K562 (cell line): ENCODE results near the gene CPNE2. TPM values are rescaled to one million over a fixed set of nuclear protein-coding genes. Genes with fewer than 3 reads are reported as not detected.

Experiments
- MCM3 ChIP-seq: fragments of 450-650 bp; IDR thresholded peaks from 2 replicates; pipeline ENCODE4 v1.6.1; 2016
- NFE2 ChIP-seq: IDR thresholded peaks from 2 replicates; pipeline ENCODE4 v1.6.1; 2014; ENCODE audit warnings: antibody characterized with exemption, low read depth
- RERE ChIP-seq: sonication (generic); formaldehyde crosslinking; IDR thresholded peaks from 2 replicates; pipeline ENCODE4 v1.8.0; 2023; ENCODE audit warnings: missing genetic modification reagents, mild to moderate bottlenecking, borderline replicate concordance
- SRSF9 ChIP-seq: fragments of 200-400 bp; formaldehyde crosslinking; IDR thresholded peaks from 2 replicates; pipeline ENCODE4 v1.6.1; 2017; ENCODE audit warnings: low read depth, low read length, borderline replicate concordance
- STAT5A ChIP-seq: IDR thresholded peaks from 2 replicates; pipeline ENCODE4 v1.6.1; 2012; ENCODE audit warnings: low read length, inconsistent platforms, borderline replicate concordance
- STAT6 ChIP-seq: sonication (generic); formaldehyde crosslinking; IDR thresholded peaks from 2 replicates; pipeline ENCODE4 v1.8.1; 2023; ENCODE audit warnings: mild to moderate bottlenecking, missing genetic modification reagents
- TFE3 ChIP-seq: fragments of 450-650 bp; formaldehyde crosslinking; IDR thresholded peaks from 2 replicates; pipeline ENCODE4 v1.4.0; 2020; ENCODE audit warnings: mild to moderate bottlenecking, mixed read lengths
- ZBTB40 ChIP-seq, 2 experiments: fragments of 450-650 bp in 1 of 2; sonication (generic) in 1 of 2; formaldehyde crosslinking in 1 of 2; IDR thresholded peaks; 2 replicates each; pipeline versions ENCODE4 v1.7.1 to v1.9.0; 2016 to 2022; ENCODE audit warnings: inconsistent platforms in 1 of 2, mild to moderate bottlenecking in 1 of 2, missing genetic modification reagents in 1 of 2
- polyA plus RNA-seq, 8 experiments: library from polyadenylated mRNA; depleted of rRNA in 4 of 8; stranded (reverse) in 5 of 8; unstranded in 3 of 8; fragments of >200 nt; fragmentation: Nextera tagmentation in 2 of 8; fragmentation: Illumina TruSeq in 1 of 8; extraction: Ambion mirVana in 2 of 8; extraction: Trizol in 1 of 8; gene quantifications; 2 replicates each; pipeline versions ENCODE4 v1.2.1 to v1.2.3, GENCODE V29; 2011 to 2014; ENCODE audit warnings: inconsistent platforms in 1 of 8, missing spikeins in 1 of 8
- total RNA-seq, 7 experiments: library from RNA; depleted of rRNA in 6 of 7; stranded (reverse); fragments of >200 nt in 6 of 7; fragmentation: Illumina TruSeq in 2 of 7; extraction: Trizol in 2 of 7; gene quantifications; 2 replicates each; pipeline versions ENCODE4 v1.2.1 to v1.2.3, GENCODE V29; 2011 to 2021; ENCODE audit warnings: low replicate concordance in 1 of 7

CPNE2 gene
- total and polyA plus RNA-seq, 9 of the 15 experiments (the other 6 are each of a cell fraction or from before 2014, with no cell fraction given), result 3.0 to 13.9 (median 8.6) TPM

GRCh38 chr16:57062329-57062728 is 30.1 kb upstream of the CPNE2 start (continued):
- no peak for TF ChIP-seq SRSF9
- TF ChIP-seq RERE (CRISPR knock-in tag), result no peak
- TF ChIP-seq MCM3, result no peak
- TF ChIP-seq ZBTB40 (IDR thresholded peaks at IDR 0.05), result peak; percentile 9; the same call in 1 of the 2 replicates
- no peak for TF ChIP-seq ZBTB40 (CRISPR knock-in tag; IDR thresholded peaks at IDR 0.05)
- 0 out of 2 replicates have a peak, but pooled peaks have one; percentile 34 for TF ChIP-seq NFE2
- no peak for TF ChIP-seq TFE3
- TF ChIP-seq STAT6 (CRISPR knock-in tag), result no peak
- peak; percentile 46; the same call in 1 of the 2 replicates for TF ChIP-seq STAT5A
